ENCODE data around the gene ABHD10.

Gene ABHD10

DNA sequence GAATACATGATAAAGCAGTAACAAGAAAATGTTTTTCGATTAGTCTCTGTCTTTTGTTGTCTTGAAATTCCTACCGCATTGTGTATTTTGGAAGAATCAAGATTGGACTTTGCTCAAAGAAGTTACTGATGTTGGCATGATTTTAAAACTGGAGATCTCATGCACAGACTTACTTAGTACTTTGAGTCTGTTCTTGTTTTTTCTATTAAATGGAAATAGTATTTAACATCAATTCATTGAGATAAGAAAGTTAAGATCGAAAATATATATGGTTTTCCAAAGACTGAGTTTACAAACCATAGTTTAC is 2.6 kb downstream of the ABHD10 start:
- TF ChIP-seq TAF1 (IDR thresholded peaks at IDR 0.05; ENCODE audit: borderline replicate concordance, insufficient read depth, low read length) (no peak), SIN3A (IDR thresholded peaks at IDR 0.05; ENCODE audit: borderline replicate concordance, insufficient read depth, low read length) (no peak), POLR2AphosphoS5 (IDR thresholded peaks at IDR 0.05; ENCODE audit: low read depth, low read length) (no peak), FOXP2 (optimal IDR thresholded peaks at IDR 0.05; ENCODE audit: borderline replicate concordance, extremely low read depth, extremely low read length, insufficient read depth) (no peak)
- TF ChIP-seq, protein P1, sequence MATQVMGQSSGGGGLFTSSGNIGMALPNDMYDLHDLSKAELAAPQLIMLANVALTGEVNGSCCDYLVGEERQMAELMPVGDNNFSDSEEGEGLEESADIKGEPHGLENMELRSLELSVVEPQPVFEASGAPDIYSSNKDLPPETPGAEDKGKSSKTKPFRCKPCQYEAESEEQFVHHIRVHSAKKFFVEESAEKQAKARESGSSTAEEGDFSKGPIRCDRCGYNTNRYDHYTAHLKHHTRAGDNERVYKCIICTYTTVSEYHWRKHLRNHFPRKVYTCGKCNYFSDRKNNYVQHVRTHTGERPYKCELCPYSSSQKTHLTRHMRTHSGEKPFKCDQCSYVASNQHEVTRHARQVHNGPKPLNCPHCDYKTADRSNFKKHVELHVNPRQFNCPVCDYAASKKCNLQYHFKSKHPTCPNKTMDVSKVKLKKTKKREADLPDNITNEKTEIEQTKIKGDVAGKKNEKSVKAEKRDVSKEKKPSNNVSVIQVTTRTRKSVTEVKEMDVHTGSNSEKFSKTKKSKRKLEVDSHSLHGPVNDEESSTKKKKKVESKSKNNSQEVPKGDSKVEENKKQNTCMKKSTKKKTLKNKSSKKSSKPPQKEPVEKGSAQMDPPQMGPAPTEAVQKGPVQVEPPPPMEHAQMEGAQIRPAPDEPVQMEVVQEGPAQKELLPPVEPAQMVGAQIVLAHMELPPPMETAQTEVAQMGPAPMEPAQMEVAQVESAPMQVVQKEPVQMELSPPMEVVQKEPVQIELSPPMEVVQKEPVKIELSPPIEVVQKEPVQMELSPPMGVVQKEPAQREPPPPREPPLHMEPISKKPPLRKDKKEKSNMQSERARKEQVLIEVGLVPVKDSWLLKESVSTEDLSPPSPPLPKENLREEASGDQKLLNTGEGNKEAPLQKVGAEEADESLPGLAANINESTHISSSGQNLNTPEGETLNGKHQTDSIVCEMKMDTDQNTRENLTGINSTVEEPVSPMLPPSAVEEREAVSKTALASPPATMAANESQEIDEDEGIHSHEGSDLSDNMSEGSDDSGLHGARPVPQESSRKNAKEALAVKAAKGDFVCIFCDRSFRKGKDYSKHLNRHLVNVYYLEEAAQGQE (IDR thresholded peaks at IDR 0.05; ENCODE audit: insufficient read depth in 1 of 2, low read depth in 2 of 2, low read length in 2 of 2): no peak

DNA sequence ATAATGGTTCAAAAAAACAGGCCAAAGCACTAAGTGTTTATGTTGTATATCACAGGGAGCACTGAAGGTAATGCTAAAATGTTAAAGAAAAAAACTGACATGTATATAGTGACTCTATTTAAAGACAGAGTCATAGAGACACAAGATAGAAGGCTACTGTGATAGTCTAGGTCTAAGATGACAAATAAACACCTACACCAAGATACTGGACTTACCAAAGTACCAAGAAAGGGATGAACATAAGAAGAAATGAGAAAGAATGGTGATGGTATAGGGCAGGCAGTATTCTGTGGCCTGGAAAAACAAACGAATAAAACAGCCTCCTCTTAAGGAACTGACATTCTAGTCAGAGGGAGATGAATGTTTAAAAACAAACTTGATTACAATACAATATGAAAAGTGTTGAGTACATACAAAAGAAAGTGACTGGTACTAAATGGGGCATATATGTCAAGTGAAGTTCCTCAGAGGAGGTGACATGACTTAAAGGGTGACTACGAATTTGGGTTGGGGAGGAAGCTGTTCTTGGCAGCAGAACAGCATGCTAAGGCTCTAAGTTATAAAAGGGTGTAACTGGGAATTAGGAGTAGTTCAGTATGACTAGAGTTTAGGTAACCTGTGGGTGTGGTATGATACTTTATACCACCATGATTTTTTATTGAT is 5.9 kb downstream of the ABHD10 start:
- TF ChIP-seq FOXP2 (optimal IDR thresholded peaks at IDR 0.05; ENCODE audit: borderline replicate concordance, extremely low read depth, extremely low read length, insufficient read depth) (no peak), POLR2AphosphoS5 (IDR thresholded peaks at IDR 0.05; ENCODE audit: low read depth, low read length) (no peak), SIN3A (IDR thresholded peaks at IDR 0.05; ENCODE audit: borderline replicate concordance, insufficient read depth, low read length) (no peak), TAF1 (IDR thresholded peaks at IDR 0.05; ENCODE audit: borderline replicate concordance, insufficient read depth, low read length) (no peak)
- TF ChIP-seq, protein P1 (IDR thresholded peaks at IDR 0.05; ENCODE audit: insufficient read depth in 1 of 2, low read depth in 2 of 2, low read length in 2 of 2): no peak

DNA sequence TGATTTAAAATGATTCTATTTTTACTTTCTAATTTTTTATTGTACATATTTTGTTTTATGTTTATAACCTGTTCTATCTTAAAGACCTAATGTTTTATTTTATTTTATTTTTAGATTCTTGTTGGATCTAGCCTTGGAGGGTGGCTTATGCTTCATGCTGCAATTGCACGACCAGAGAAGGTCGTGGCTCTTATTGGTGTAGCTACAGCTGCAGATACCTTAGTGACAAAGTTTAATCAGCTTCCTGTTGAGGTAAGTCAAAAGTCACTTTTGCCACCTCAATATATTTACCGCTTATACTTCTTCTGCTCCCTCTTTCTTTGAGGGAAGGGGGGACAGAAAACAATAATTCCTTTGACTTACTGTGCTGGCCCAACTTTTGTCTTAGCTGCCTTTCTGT is 8.0 kb downstream of the ABHD10 start:
- TF ChIP-seq, protein P1 (IDR thresholded peaks at IDR 0.05; ENCODE audit: insufficient read depth in 1 of 2, low read depth in 2 of 2, low read length in 2 of 2): no peak
- TF ChIP-seq TAF1 (IDR thresholded peaks at IDR 0.05; ENCODE audit: borderline replicate concordance, insufficient read depth, low read length) (no peak), SIN3A (IDR thresholded peaks at IDR 0.05; ENCODE audit: borderline replicate concordance, insufficient read depth, low read length) (no peak), POLR2AphosphoS5 (IDR thresholded peaks at IDR 0.05; ENCODE audit: low read depth, low read length) (no peak), FOXP2 (optimal IDR thresholded peaks at IDR 0.05; ENCODE audit: borderline replicate concordance, extremely low read depth, extremely low read length, insufficient read depth) (no peak)

DNA sequence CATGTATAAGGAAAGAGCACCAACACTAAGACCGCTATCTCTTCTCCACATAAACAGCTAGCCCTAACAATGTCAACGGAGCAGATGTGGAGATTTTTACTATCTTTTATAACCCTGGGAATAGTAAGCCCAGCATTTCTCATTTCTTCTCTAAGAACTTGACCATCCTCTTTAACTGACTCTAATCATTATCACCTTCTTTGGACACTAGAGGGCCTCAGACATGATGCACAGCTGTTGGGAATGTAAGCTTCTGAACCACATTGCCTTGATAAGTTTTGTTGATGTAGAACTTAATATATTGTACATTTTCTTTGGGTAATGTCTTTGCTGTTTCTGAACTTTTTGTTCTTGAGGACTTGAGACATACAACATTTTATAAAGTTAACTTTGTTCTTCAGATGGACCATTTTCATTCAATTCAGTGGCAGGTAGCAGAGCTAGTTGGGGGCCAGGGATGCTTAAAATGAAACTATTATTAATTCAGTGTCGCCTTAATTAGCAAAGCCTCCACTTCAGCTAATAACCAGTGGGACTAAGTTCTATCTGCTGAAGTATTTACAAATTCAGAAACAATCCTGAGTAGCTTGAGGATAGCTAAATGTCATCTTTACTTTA is 10.3 kb downstream of the ABHD10 start:
- TF ChIP-seq SIN3A (IDR thresholded peaks at IDR 0.05; ENCODE audit: borderline replicate concordance, insufficient read depth, low read length): no peak
- no peak for TF ChIP-seq TAF1 (IDR thresholded peaks at IDR 0.05; ENCODE audit: borderline replicate concordance, insufficient read depth, low read length)

DNA sequence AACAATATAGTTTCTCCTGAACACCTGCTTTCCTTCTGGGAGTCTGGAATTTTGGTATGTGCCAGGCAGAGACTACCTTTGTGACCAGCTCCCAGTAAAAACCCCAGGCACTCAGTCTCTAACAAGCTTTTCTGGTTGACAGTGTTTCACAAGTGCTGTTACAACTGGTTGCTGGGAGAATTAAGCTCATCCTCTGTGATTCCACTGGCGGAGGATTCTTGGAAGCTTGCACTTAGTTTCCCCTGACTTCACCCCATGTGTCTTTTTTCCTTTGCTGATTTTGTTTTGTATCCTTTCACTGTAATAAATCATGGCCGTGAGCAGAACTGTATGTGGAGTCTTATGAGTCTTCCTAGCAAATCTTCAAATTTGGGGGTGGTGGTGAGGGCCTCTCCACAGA is 14.2 kb downstream of the ABHD10 start:
- no peak for TF ChIP-seq FOXP2 (optimal IDR thresholded peaks at IDR 0.05; ENCODE audit: borderline replicate concordance, extremely low read depth, extremely low read length, insufficient read depth)

DNA sequence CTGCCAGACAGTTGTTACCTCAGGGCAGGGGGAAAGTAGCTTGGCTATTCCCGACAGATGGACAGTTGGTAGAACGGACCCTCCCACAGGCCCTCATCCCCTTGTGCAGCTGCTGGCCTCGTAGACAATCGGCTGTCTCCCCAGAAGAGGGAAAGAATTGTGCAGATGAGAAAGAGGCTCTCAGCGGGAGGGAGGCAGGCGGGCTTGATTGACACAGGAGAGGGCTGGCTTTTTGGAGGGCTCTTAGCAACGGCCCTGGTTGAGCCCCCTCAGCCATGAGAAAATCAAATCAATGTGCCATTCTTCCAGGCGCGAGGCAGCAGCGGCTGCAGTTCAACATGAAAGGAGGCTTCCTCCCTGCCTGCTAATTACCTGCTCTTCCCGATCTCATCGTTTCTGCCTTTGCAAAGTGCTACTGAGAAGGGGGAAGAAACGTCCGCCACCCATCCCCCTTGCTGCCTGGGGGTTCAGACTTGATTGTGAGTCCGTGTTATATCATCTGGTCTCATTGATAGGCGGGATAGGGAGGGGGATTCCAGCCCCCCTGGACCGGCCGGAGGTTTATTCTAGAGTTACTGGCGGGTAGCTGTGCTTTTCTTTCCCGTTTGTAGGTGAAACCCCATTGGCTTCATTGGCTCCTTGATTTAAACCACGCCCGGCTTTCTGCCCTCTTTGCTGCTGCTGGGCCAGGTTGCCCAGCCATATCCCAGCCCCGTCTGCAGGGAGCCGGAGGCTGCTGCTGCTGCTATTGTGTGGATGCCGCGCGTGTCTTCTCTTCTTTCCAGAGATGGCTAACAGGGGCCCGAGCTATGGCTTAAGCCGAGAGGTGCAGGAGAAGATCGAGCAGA is 20.0 kb downstream of the ABHD10 start, which contains the start of gene TAGLN3:
TSS of gene TAGLN3 (plus strand) at position 287 of the 848 bp plus-strand sequence. CDS start at position 788, 501 bp downstream.
- no peak for TF ChIP-seq SIN3A (IDR thresholded peaks at IDR 0.05; ENCODE audit: borderline replicate concordance, insufficient read depth, low read length)
- TF ChIP-seq, protein P1 (IDR thresholded peaks at IDR 0.05; ENCODE audit: insufficient read depth in 1 of 2, low read depth in 2 of 2, low read length in 2 of 2): no peak
- TF ChIP-seq FOXP2 (optimal IDR thresholded peaks at IDR 0.05; ENCODE audit: borderline replicate concordance, extremely low read depth, extremely low read length, insufficient read depth): no peak
- no peak for TF ChIP-seq TAF1 (IDR thresholded peaks at IDR 0.05; ENCODE audit: borderline replicate concordance, insufficient read depth, low read length)
- TF ChIP-seq POLR2AphosphoS5 (IDR thresholded peaks at IDR 0.05; ENCODE audit: low read depth, low read length): no peak
